H9 (cell line): ENCODE data around the gene PRKCA. TPM values are rescaled to one million over a fixed set of nuclear protein-coding genes. Genes with fewer than 3 reads are reported as not detected.

ENCODE experiments used
- DNase-seq: peaks from one replicate; pipeline ENCODE4 v3.0.0-alpha.2; 2017
- H2AFZ ChIP-seq: one replicate; pipeline ENCODE4 v1.6.1; 2013; ENCODE audit warnings: mild to moderate bottlenecking, low read length, control low read depth, moderate library complexity
- H2AK5ac ChIP-seq: 2 replicates; pipeline ENCODE4 v1.6.1; 2013; ENCODE audit warnings: low read length, control low read depth, mixed read lengths; ENCODE audit not compliant: insufficient read length
- H2BK120ac ChIP-seq: one replicate; pipeline ENCODE4 v1.6.1; 2013; ENCODE audit warnings: low read depth, mild to moderate bottlenecking, low read length, control low read depth, inconsistent platforms; ENCODE audit not compliant: poor library complexity, severe bottlenecking
- H2BK12ac ChIP-seq: 2 replicates; pipeline ENCODE4 v1.6.1; 2013; ENCODE audit warnings: low read length, control low read depth, mixed read lengths, low read depth; ENCODE audit not compliant: insufficient read length
- H2BK15ac ChIP-seq: 2 replicates; pipeline ENCODE4 v1.6.1; 2013; ENCODE audit warnings: low read depth, low read length, control low read depth
- H2BK20ac ChIP-seq: one replicate; pipeline ENCODE4 v1.6.1; 2013; ENCODE audit warnings: low read depth, mild to moderate bottlenecking, low read length, control low read depth, inconsistent platforms; ENCODE audit not compliant: poor library complexity, severe bottlenecking
- H2BK5ac ChIP-seq: 2 replicates; pipeline ENCODE4 v1.6.1; 2013; ENCODE audit warnings: low read length, control low read depth, mixed read lengths; ENCODE audit not compliant: insufficient read length
- H3K14ac ChIP-seq: 2 replicates; pipeline ENCODE4 v1.6.1; 2013; ENCODE audit warnings: low read length, control low read depth; ENCODE audit not compliant: insufficient read depth
- H3K18ac ChIP-seq: 2 replicates; pipeline ENCODE4 v1.6.1; 2013; ENCODE audit warnings: low read depth, mild to moderate bottlenecking, mixed read lengths, low read length, control low read depth; ENCODE audit not compliant: insufficient read length
- H3K23ac ChIP-seq: 2 replicates; pipeline ENCODE4 v1.6.1; 2013; ENCODE audit warnings: low read length, control low read depth, mixed read lengths, low read depth; ENCODE audit not compliant: insufficient read length
- H3K23me2 ChIP-seq: 2 replicates; pipeline ENCODE4 v1.6.1; 2013; ENCODE audit warnings: low read depth, mild to moderate bottlenecking, mixed read lengths, low read length, control low read depth; ENCODE audit not compliant: insufficient read length, poor library complexity, severe bottlenecking
- H3K27ac ChIP-seq: 2 replicates; pipeline ENCODE4 v1.5.1; 2013; ENCODE audit warnings: low read length, control low read depth, mixed read lengths, low read depth; ENCODE audit not compliant: insufficient read length
- H3K27me3 ChIP-seq: 2 replicates; pipeline ENCODE4 v1.6.1; 2013; ENCODE audit warnings: low read length, control low read depth, inconsistent platforms; ENCODE audit not compliant: insufficient read depth
- H3K4ac ChIP-seq: 2 replicates; pipeline ENCODE4 v1.6.1; 2013; ENCODE audit warnings: low read depth, mild to moderate bottlenecking, control low read depth, inconsistent platforms, low read length, moderate library complexity
- H3K4me1 ChIP-seq: 2 replicates; pipeline ENCODE4 v1.6.1; 2013; ENCODE audit warnings: low read length, control low read depth, inconsistent platforms; ENCODE audit not compliant: insufficient read depth
- H3K4me2 ChIP-seq: 2 replicates; pipeline ENCODE4 v1.6.1; 2013; ENCODE audit warnings: low read length, control low read depth, mixed read lengths; ENCODE audit not compliant: insufficient read length, insufficient read depth
- H3K56ac ChIP-seq: 2 replicates; pipeline ENCODE4 v1.6.1; 2013; ENCODE audit warnings: low read depth, mild to moderate bottlenecking, mixed read lengths, low read length, control low read depth; ENCODE audit not compliant: insufficient read length
- H3K79me1 ChIP-seq: 2 replicates; pipeline ENCODE4 v1.6.1; 2013; ENCODE audit warnings: low read depth, mild to moderate bottlenecking, moderate library complexity, low read length, control low read depth, inconsistent platforms; ENCODE audit not compliant: insufficient read depth, poor library complexity, severe bottlenecking
- H3K79me2 ChIP-seq: 2 replicates; pipeline ENCODE4 v1.6.1; 2013; ENCODE audit warnings: low read length, control low read depth, inconsistent platforms; ENCODE audit not compliant: insufficient read depth
- H3K9ac ChIP-seq: 2 replicates; pipeline ENCODE4 v1.6.1; 2013; ENCODE audit warnings: low read length, control low read depth, mixed read lengths; ENCODE audit not compliant: insufficient read length; ENCODE audit errors: extremely low read depth
- H3K9me3 ChIP-seq: one replicate; pipeline ENCODE4 v1.6.1; 2013; ENCODE audit warnings: low read depth, low read length, inconsistent platforms; ENCODE audit not compliant: control insufficient read depth
- H3T11ph ChIP-seq: one replicate; pipeline ENCODE4 v1.6.1; 2013; ENCODE audit warnings: mild to moderate bottlenecking, low read length, control low read depth, inconsistent platforms
- H4K20me1 ChIP-seq: one replicate; pipeline ENCODE4 v1.6.1; 2013; ENCODE audit not compliant: control insufficient read depth, insufficient read length, insufficient read depth
- H4K5ac ChIP-seq: 2 replicates; pipeline ENCODE4 v1.6.1; 2013; ENCODE audit warnings: low read depth, mild to moderate bottlenecking, mixed read lengths, low read length, control low read depth; ENCODE audit not compliant: insufficient read length
- H4K8ac ChIP-seq: replicated peaks from 2 replicates; pipeline ENCODE4 v1.6.1; 2013; ENCODE audit warnings: low read length, control low read depth, mixed read lengths, low read depth; ENCODE audit not compliant: insufficient read length
- H4K91ac ChIP-seq: 2 replicates; pipeline ENCODE4 v1.6.1; 2013; ENCODE audit warnings: low read depth, mild to moderate bottlenecking, moderate library complexity, mixed read lengths, low read length, control low read depth; ENCODE audit not compliant: insufficient read length
- H3K27ac Mint-ChIP-seq, 3 experiments: 2 replicates in 2 of 3; 3 replicates in 1 of 3; pipeline ENCODE4 v1.8.0; 2020 to 2021; ENCODE audit warnings: mixed read lengths in 3 of 3, mild to moderate bottlenecking in 1 of 3, moderate library complexity in 1 of 3
- H3K27me3 Mint-ChIP-seq: 2 replicates; pipeline ENCODE4 v1.8.0; 2021; ENCODE audit warnings: low read depth, mild to moderate bottlenecking, moderate library complexity, mixed read lengths
- H3K36me3 Mint-ChIP-seq, 3 experiments: 2 replicates in 2 of 3; 3 replicates in 1 of 3; pipeline ENCODE4 v1.8.0; 2020 to 2021; ENCODE audit warnings: low read depth in 3 of 3, mixed read lengths in 3 of 3; ENCODE audit not compliant: insufficient read depth in 1 of 3
- H3K4me1 Mint-ChIP-seq, 2 experiments: 2 replicates each; pipeline ENCODE4 v1.8.0; 2020; ENCODE audit warnings: mixed read lengths in 2 of 2
- H3K4me3 Mint-ChIP-seq, 2 experiments: 2 replicates in 1 of 2; 3 replicates in 1 of 2; pipeline ENCODE4 v1.8.0; 2020 to 2021; ENCODE audit warnings: mild to moderate bottlenecking in 2 of 2, mixed read lengths in 2 of 2, moderate library complexity in 1 of 2
- H3K9me3 Mint-ChIP-seq, 2 experiments: 2 replicates in 1 of 2; 3 replicates in 1 of 2; pipeline ENCODE4 v1.8.0; 2020; ENCODE audit warnings: mild to moderate bottlenecking in 2 of 2, mixed read lengths in 2 of 2, moderate library complexity in 1 of 2
- CTCF ChIP-seq: fragments of 200-600 bp; sonication (generic); conservative IDR thresholded peaks from 3 replicates; pipeline ENCODE4 v1.8.0; 2021; ENCODE audit warnings: antibody characterized with exemption, mild to moderate bottlenecking
- WGBS: extraction: QIAGEN DNeasy Blood & Tissue Kit; methylation state at CpG from one replicate; pipeline ENCODE4 v1.1.7; 2013; ENCODE audit warnings: missing lambda C conversion rate, low lambda C conversion rate, mixed read lengths; ENCODE audit not compliant: insufficient read length; ENCODE audit errors: extremely low coverage; 5-methylcytosine and 5-hydroxymethylcytosine counted together
- total RNA-seq: library from RNA; stranded (reverse); gene quantifications from 2 replicates; pipeline ENCODE4 v1.2.1, GENCODE V29; 2021

The PRKCA gene
- total RNA-seq, 1 experiment from 2014 or later, result 10.5 TPM

GRCh38 chr17:66526827-66527226 is 224.4 kb downstream of the PRKCA start:
- Histone ChIP-seq H3T11ph (no peak overlapping the region), H3K18ac (no peak overlapping the region), H3K4me2 (no peak overlapping the region), H4K5ac (no peak overlapping the region), H3K23ac (no peak overlapping the region), H2AFZ (no peak overlapping the region), H3K79me1 (no peaks in the 10 kb centered on the region), H3K4me1 (no peaks in the 10 kb centered on the region; the same call in 1 of the 2 replicates), H2BK120ac (no peak overlapping the region), H3K9me3 (no peaks in the 10 kb centered on the region), H4K8ac (no peak overlapping the region), H2BK15ac (no peak overlapping the region), H3K4ac (no peak overlapping the region), H3K23me2 (no peaks in the 10 kb centered on the region), H3K27ac (no peak overlapping the region), H3K14ac (no peak overlapping the region), H4K20me1 (no peaks in the 10 kb centered on the region), H3K9ac (no peak overlapping the region), H2AK5ac (no peak overlapping the region), H4K91ac (no peak overlapping the region), H2BK20ac (no peak overlapping the region), H2BK12ac (no peak overlapping the region), H2BK5ac (no peak overlapping the region), H3K27me3 (no peaks in the 10 kb centered on the region), H3K79me2 (no peaks in the 10 kb centered on the region), H3K56ac (no peak overlapping the region)
- Mint-ChIP-seq H3K27ac (no peak overlapping the region), H3K27me3 (no peaks in the 10 kb centered on the region), H3K36me3 (no peaks in the 10 kb centered on the region), H3K9me3 (no peaks in the 10 kb centered on the region), H3K4me3 (no peak overlapping the region), H3K4me1 (peaks cover 32 to 41% of the 10 kb centered on the region in 2 experiments)
- DNase-seq, result no peak
- no peak for TF ChIP-seq CTCF
- no CpG with 5 or more reads among the region's 4 CpGs for WGBS
